Tibial nerve (tissue), 4 donors: ENCODE measurements around the gene NKX1-1.

Experiments used
- EP300 ChIP-seq, 2 donors: sonication (generic); formaldehyde crosslinking; IDR thresholded peaks; one replicate each; pipeline ENCODE4 v1.6.1; 2017; ENCODE audit warnings: antibody characterized with exemption in 2 of 2, mild to moderate bottlenecking in 1 of 2
- TF ChIP-seq, protein P1 (sequence below), 5 experiments: fragments of 200-600 bp in 3 of 5; fragments of 450-650 bp in 2 of 5; sonication (generic) in 3 of 5; IDR thresholded peaks; one replicate each; pipeline ENCODE4 v1.5.1; 2016 to 2019; ENCODE audit warnings: antibody characterized with exemption in 5 of 5, mild to moderate bottlenecking in 3 of 5, moderate library complexity in 2 of 5

GRCh38 chr4:1399508-1400190 lies 6.6 kb downstream of the NKX1-1 start:
- TF ChIP-seq, protein P1, sequence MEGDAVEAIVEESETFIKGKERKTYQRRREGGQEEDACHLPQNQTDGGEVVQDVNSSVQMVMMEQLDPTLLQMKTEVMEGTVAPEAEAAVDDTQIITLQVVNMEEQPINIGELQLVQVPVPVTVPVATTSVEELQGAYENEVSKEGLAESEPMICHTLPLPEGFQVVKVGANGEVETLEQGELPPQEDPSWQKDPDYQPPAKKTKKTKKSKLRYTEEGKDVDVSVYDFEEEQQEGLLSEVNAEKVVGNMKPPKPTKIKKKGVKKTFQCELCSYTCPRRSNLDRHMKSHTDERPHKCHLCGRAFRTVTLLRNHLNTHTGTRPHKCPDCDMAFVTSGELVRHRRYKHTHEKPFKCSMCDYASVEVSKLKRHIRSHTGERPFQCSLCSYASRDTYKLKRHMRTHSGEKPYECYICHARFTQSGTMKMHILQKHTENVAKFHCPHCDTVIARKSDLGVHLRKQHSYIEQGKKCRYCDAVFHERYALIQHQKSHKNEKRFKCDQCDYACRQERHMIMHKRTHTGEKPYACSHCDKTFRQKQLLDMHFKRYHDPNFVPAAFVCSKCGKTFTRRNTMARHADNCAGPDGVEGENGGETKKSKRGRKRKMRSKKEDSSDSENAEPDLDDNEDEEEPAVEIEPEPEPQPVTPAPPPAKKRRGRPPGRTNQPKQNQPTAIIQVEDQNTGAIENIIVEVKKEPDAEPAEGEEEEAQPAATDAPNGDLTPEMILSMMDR (IDR thresholded peaks at IDR 0.05): no peak
- TF ChIP-seq EP300 (IDR thresholded peaks at IDR 0.05): no peak
